ENCODE data around the gene WSCD2.

WSCD2 gene

GRCh38 chr12:108157870-108158459 lies 28.9 kb downstream of the WSCD2 start:
- DNase-seq (ENCODE audit: low spot score): no peak

GRCh38 chr12:108162207-108162606 lies 33.1 kb downstream of the WSCD2 start:
- DNase-seq (ENCODE audit: low spot score): no peak

GRCh38 chr12:108166505-108166904 lies 37.4 kb downstream of the WSCD2 start:
- DNase-seq (ENCODE audit: low spot score): no peak

- no peak for DNase-seq (ENCODE audit: low spot score)
Measured at GRCh38 chr12:108167974-108168373, 38.9 kb downstream of the WSCD2 start.

DNA sequence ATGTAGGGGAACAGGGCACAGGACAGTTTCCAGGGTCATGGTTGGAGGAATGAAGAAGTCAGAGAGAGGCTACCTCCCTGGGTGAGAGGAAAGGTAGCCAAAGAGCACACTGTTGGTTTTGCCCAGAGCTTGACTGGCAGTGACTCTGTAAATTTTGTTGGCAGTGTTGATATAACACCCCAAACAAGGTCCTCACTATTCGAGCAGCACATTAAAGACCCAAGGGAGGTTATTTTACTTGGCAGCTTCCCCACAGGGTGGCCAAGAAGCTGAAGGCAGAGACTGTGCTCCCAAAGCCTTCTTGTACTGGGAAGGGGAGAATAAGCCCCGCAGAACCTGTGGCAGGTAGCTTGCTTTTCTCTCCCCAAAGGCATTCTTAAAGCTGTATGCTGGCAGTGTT lies 40.6 kb downstream of the WSCD2 start:
- no peak for DNase-seq (ENCODE audit: low spot score)

DNA sequence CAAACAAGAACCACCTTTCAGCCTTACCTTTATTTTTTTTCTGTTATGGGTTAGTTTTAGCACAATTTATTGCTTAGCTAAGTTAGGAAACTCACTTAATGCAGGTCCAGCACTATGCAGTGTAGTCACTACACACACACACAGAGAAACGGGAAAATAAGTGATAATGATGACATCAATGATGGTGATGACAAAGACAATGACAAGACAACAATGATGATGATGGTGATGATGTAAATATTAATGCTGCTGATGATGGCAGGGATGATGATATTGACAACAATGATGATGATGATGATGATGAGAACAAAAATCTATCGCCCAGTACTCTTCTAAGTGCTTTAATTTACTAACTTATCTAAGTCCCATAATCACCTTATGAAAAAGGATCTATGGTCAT lies 41.1 kb downstream of the WSCD2 start:
- DNase-seq (ENCODE audit: low spot score): no peak

DNA sequence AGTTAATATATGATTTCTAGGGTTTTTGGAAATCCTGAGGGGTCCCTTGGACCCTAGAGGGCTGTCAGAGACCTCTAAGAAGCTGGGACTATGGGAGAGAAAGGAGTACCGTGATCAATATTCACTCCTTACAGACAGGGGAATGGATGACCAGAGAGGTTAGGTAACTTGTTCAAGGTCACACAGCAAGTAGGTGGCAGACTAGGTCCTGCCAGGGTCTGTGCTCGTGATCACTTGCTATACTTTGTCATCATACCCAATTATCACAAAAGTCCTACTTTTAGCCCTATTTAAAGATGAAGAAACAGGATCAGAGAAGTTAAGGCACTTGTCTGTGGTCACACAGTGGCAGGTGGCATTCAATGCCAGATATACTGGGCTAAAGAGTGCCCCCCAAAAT lies 42.9 kb downstream of the WSCD2 start:
- DNase-seq (ENCODE audit: low spot score): no peak

- no peak for DNase-seq (ENCODE audit: low spot score)
Measured at GRCh38 chr12:108173160-108173559, 44.1 kb downstream of the WSCD2 start.

DNA sequence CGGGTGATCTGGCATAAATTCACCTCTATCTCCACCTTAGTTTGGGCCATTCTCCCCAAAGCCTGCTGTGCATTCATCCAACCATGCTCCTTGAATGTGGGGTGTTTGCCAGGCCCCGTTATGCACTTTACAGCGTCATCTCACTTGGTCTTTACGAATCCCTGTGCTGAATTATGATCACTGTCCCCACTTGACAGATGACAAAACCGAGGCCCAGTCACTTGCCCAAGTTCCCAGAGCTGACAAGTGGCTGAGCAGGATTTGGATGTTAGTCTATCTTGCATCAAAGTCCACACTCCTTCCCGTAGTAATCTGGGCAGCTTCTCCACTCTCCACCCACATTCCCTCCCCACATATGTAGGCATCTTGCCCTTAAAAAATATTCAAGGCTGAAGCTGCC lies 44.8 kb downstream of the WSCD2 start:
- no peak for DNase-seq (ENCODE audit: low spot score)

GRCh38 chr12:108174641-108175040 lies 45.6 kb downstream of the WSCD2 start:
- DNase-seq (ENCODE audit: low spot score): no peak

DNA sequence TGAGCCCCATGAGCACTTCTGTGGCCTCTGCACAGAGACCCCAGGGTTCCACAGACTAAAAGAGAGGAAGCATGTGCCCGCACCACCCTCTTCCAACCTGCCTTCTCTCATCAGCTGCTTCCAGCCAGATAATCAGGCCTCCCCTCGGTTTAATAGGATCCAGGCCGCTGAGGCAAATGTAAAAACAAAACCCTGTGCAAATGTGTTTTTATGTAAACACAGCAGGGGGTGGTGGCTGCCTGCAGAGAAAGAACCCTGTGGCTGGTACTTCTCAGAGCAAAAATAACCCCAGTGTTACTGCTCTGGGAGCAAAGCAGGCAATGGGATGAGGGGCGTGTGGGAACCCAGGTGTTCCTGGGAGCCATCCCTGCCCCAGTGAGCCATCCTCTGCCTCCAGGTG lies 46.2 kb downstream of the WSCD2 start:
- no peak for DNase-seq (ENCODE audit: low spot score)

- DNase-seq (ENCODE audit: low spot score): no peak
Measured at GRCh38 chr12:108176292-108176691, 47.2 kb downstream of the WSCD2 start.

GRCh38 chr12:108177131-108177530 lies 48.0 kb downstream of the WSCD2 start:
- no peak for DNase-seq (ENCODE audit: low spot score)

GRCh38 chr12:108179305-108179704 lies 50.2 kb downstream of the WSCD2 start:
- no peak for DNase-seq (ENCODE audit: low spot score)

- DNase-seq (ENCODE audit: low spot score): no peak
Measured at GRCh38 chr12:108180255-108181094, 51.4 kb downstream of the WSCD2 start.

- DNase-seq (ENCODE audit: low spot score): no peak
Measured at GRCh38 chr12:108181095-108181454, 52.0 kb downstream of the WSCD2 start.

GRCh38 chr12:108182096-108182495 lies 53.0 kb downstream of the WSCD2 start:
- DNase-seq (ENCODE audit: low spot score): no peak

GRCh38 chr12:108185002-108185401 lies 55.9 kb downstream of the WSCD2 start:
- DNase-seq (ENCODE audit: low spot score): no peak

GRCh38 chr12:108187831-108188230 lies 58.7 kb downstream of the WSCD2 start:
- no peak for DNase-seq (ENCODE audit: low spot score)

- DNase-seq (ENCODE audit: low spot score): no peak
Measured at GRCh38 chr12:108190529-108190928, 61.4 kb downstream of the WSCD2 start.

GRCh38 chr12:108191086-108191485 lies 62.0 kb downstream of the WSCD2 start:
- no peak for DNase-seq (ENCODE audit: low spot score)

DNA sequence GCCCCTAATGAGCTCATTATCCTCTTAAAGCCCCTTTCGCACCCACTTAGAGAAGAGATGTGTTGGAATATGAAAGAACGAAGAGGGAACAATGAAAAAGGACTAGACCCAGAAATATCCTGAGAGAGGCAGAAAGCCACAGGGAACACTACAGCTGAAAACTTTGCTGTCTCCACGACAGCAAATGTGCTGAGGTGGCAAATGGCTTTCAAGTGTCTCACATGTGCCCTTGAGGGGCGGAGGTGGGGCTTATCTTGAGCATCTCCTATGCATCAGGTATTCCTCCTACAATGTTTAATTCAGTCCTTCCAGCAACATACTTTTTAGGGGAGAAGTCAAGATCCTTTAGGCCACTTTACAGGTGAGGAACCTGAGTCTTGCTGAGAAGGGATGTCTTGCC lies 62.9 kb downstream of the WSCD2 start:
- no peak for DNase-seq (ENCODE audit: low spot score)

GRCh38 chr12:108193493-108193892 lies 64.4 kb downstream of the WSCD2 start:
- no peak for DNase-seq (ENCODE audit: low spot score)
